Stimulated activated CD8-positive, alpha-beta memory T cell treated with anti-CD3 and anti-CD28 coated beads, Interleukin-2, amount 100 ng/mL, for 48 hours (primary cell): ENCODE results near the gene ANKRD55.
"Not testable (repeated sequence)": the region's sequence is repeated elsewhere in the genome, so short reads cannot be mapped to it uniquely, and the experiment has no call there.

Experiments
- DNase-seq, 2 donors: peaks; one replicate each; pipeline ENCODE4 v3.0.0-alpha.2; 2020; ENCODE audit warnings: low read depth in 2 of 2

ANKRD55 gene

GRCh38 chr5:56102889-56103288 lies 130.2 kb downstream of the ANKRD55 start:
- no peak for DNase-seq

- DNase-seq, result not testable (repeated sequence)
Measured at GRCh38 chr5:56102207-56102606, 130.9 kb downstream of the ANKRD55 start.

- DNase-seq, result no peak
Measured at GRCh38 chr5:56101180-56101579, 131.9 kb downstream of the ANKRD55 start.

GRCh38 chr5:56100439-56101176 lies 132.5 kb downstream of the ANKRD55 start:
- no peak for DNase-seq

- DNase-seq, result no peak
Measured at GRCh38 chr5:56099346-56099745, 133.8 kb downstream of the ANKRD55 start.

GRCh38 chr5:56097055-56097454 lies 136.1 kb downstream of the ANKRD55 start:
- no peak for DNase-seq

- no peak for DNase-seq
Measured at GRCh38 chr5:56095579-56096102, 137.5 kb downstream of the ANKRD55 start.

- DNase-seq, result peak; percentile 37 to 62
Measured at GRCh38 chr5:56094579-56095361, 138.4 kb downstream of the ANKRD55 start.

- DNase-seq, result no peak
Measured at GRCh38 chr5:56093970-56094369, 139.2 kb downstream of the ANKRD55 start.

- DNase-seq, result no peak
Measured at GRCh38 chr5:56092115-56092514, 141.0 kb downstream of the ANKRD55 start.

- DNase-seq, result no peak
Measured at GRCh38 chr5:56091664-56092063, 141.5 kb downstream of the ANKRD55 start.

GRCh38 chr5:56090793-56091460 lies 142.2 kb downstream of the ANKRD55 start:
- no peak for DNase-seq

- no peak for DNase-seq
Measured at GRCh38 chr5:56088967-56089829, 143.9 kb downstream of the ANKRD55 start.

GRCh38 chr5:56088431-56088949 lies 144.6 kb downstream of the ANKRD55 start:
- no peak for DNase-seq

GRCh38 chr5:56085193-56085592 lies 147.9 kb downstream of the ANKRD55 start:
- no peak for DNase-seq

GRCh38 chr5:56083286-56083854 lies 149.8 kb downstream of the ANKRD55 start:
- DNase-seq, result no peak

GRCh38 chr5:56081053-56081642 lies 152.0 kb downstream of the ANKRD55 start:
- not testable (repeated sequence) for DNase-seq

GRCh38 chr5:56080375-56081052 lies 152.6 kb downstream of the ANKRD55 start:
- DNase-seq, result no peak

- DNase-seq, result not testable (repeated sequence)
Measured at GRCh38 chr5:56079157-56079500, 154.0 kb downstream of the ANKRD55 start.
